GM19438 (cell line): ENCODE data around the gene MACROD2.

Source experiments
- ATAC-seq: cut with Tn5 transposase; IDR thresholded peaks from one replicate; pipeline ENCODE4 v1.9.1; 2021; ENCODE audit warnings: low read depth; ENCODE audit not compliant: unreplicated experiment

The MACROD2 gene

GRCh38 chr20:14723614-14724013 is 728.3 kb downstream of the MACROD2 start:
- ATAC-seq: no peak

- no peak for ATAC-seq
Measured at GRCh38 chr20:14724036-14724435, 728.7 kb downstream of the MACROD2 start.

GRCh38 chr20:14724468-14724867 is 729.2 kb downstream of the MACROD2 start:
- ATAC-seq: no peak

GRCh38 chr20:14726591-14726990 is 731.3 kb downstream of the MACROD2 start:
- ATAC-seq: no peak

- ATAC-seq: no peak
Measured at GRCh38 chr20:14727485-14728150, 732.3 kb downstream of the MACROD2 start.

- no peak for ATAC-seq
Measured at GRCh38 chr20:14729390-14729789, 734.1 kb downstream of the MACROD2 start.

- no peak for ATAC-seq
Measured at GRCh38 chr20:14732343-14732742, 737.0 kb downstream of the MACROD2 start.

GRCh38 chr20:14732996-14733395 is 737.7 kb downstream of the MACROD2 start:
- no peak for ATAC-seq

GRCh38 chr20:14740380-14740779 is 745.1 kb downstream of the MACROD2 start:
- ATAC-seq: no peak

GRCh38 chr20:14741616-14742015 is 746.3 kb downstream of the MACROD2 start:
- ATAC-seq: no peak

GRCh38 chr20:14744723-14745122 is 749.4 kb downstream of the MACROD2 start:
- peak; percentile 84 for ATAC-seq

- ATAC-seq: no peak
Measured at GRCh38 chr20:14745830-14746229, 750.5 kb downstream of the MACROD2 start.

GRCh38 chr20:14751191-14751590 is 755.9 kb downstream of the MACROD2 start:
- ATAC-seq: no peak

GRCh38 chr20:14757728-14758127 is 762.4 kb downstream of the MACROD2 start:
- no peak for ATAC-seq

- no peak for ATAC-seq
Measured at GRCh38 chr20:14758356-14758755, 763.0 kb downstream of the MACROD2 start.

GRCh38 chr20:14759979-14760378 is 764.7 kb downstream of the MACROD2 start:
- ATAC-seq: no peak

GRCh38 chr20:14761903-14762302 is 766.6 kb downstream of the MACROD2 start:
- no peak for ATAC-seq

- ATAC-seq: no peak
Measured at GRCh38 chr20:14764511-14765369, 769.4 kb downstream of the MACROD2 start.

- ATAC-seq: no peak
Measured at GRCh38 chr20:14765370-14765701, 770.0 kb downstream of the MACROD2 start.

- ATAC-seq: no peak
Measured at GRCh38 chr20:14773486-14773885, 778.2 kb downstream of the MACROD2 start.

GRCh38 chr20:14775778-14776177 is 780.5 kb downstream of the MACROD2 start:
- ATAC-seq: no peak

- no peak for ATAC-seq
Measured at GRCh38 chr20:14777591-14777990, 782.3 kb downstream of the MACROD2 start.
